ENCODE data around the gene STIM2. TPM values are rescaled to one million over a fixed set of nuclear protein-coding genes. Genes with fewer than 3 reads are reported as not detected.

The STIM2 gene
- 20.8 and 31.2 TPM in 2 replicates for total RNA-seq (2011; cell fraction: chromatin; rRNA removed; ENCODE audit: low replicate concordance)
- 19.7 and 25.0 TPM in 2 replicates for total RNA-seq (2011; cell fraction: nucleolus; rRNA removed)
- total RNA-seq (2011; cell fraction: nucleoplasm; rRNA removed): 29.2 and 44.9 TPM in 2 replicates
- 12.8 and 13.3 TPM in 2 replicates for total RNA-seq (2014; rRNA removed)
- total RNA-seq (2014; rRNA removed; fragmentation: Illumina TruSeq; extraction: Trizol): 13.8 and 15.4 TPM in 2 replicates
- 17.6 and 21.8 TPM in 2 replicates for total RNA-seq (2015; rRNA removed; fragmentation: Illumina TruSeq; extraction: Trizol)
- total RNA-seq (2021): 25.7 and 26.8 TPM in 2 replicates
- polyA plus RNA-seq (2011; rRNA removed): 20.4 and 25.6 TPM in 2 replicates
- polyA plus RNA-seq (2011; cell fraction: cytosol; rRNA removed): 15.5 and 16.3 TPM in 2 replicates
- polyA plus RNA-seq (2011; cell fraction: nucleus; rRNA removed): 77.9 and 90.8 TPM in 2 replicates
- polyA plus RNA-seq (2012): 18.2 and 24.6 TPM in 2 replicates
- polyA plus RNA-seq (2014; fragmentation: Illumina TruSeq; extraction: Trizol): 11.3 and 14.8 TPM in 2 replicates
- 10 to 100 TPM in 1 of 2 experiments, 1 to 10 TPM in 1; 7.2 to 12.6 TPM for polyA plus RNA-seq (2014; fragmentation: Nextera tagmentation; extraction: Ambion mirVana)
- 16.7 TPM in 2 replicates for polyA plus RNA-seq (2014; rRNA removed)
- 15.1 and 23.5 TPM in 2 replicates for polyA minus RNA-seq (2011; rRNA and poly(A)+ RNA removed)
- 5.2 and 6.7 TPM in 2 replicates for polyA minus RNA-seq (2011; cell fraction: cytosol; rRNA and poly(A)+ RNA removed)
- 22.5 and 32.1 TPM in 2 replicates for polyA minus RNA-seq (2011; cell fraction: nucleus; rRNA and poly(A)+ RNA removed)
- Bru-seq, nascent RNA: percentile 66 among the genes with signal in this experiment
- percentile 63 among the genes with signal in this experiment for BruChase-seq, experiment 1, labeled RNA remaining after a 2-hour chase
- BruChase-seq, experiment 2, labeled RNA remaining after a 6-hour chase: percentile 63 among the genes with signal in this experiment
- long read RNA-seq, experiment 1, full-length matches to known transcripts: 10 of 32 reads
- long read RNA-seq, experiment 1, partial matches to known transcripts: 7 of 32 reads
- long read RNA-seq, experiment 1, other reads (novel, unspliced or antisense): 15 of 32 reads
- long read RNA-seq, experiment 2, full-length matches to known transcripts: 2 of 7 reads
- long read RNA-seq, experiment 2, partial matches to known transcripts: 0 of 7 reads
- long read RNA-seq, experiment 2, other reads (novel, unspliced or antisense): 5 of 7 reads
- long read RNA-seq, experiment 3, partial matches to known transcripts: 1 of 1 reads
- long read RNA-seq, experiment 3, other reads (novel, unspliced or antisense): 0 of 1 reads

GRCh38 chr4:26860157-26860921 is at the start of gene STIM2:
TSS of gene STIM2 (plus strand) at chr4:26860841.
- in situ Hi-C loops (cut with MboI) (no loop called here), intact Hi-C loops (cut with micrococcal nuclease) (loop anchor here (2.0 to 10.0 kb wide), 6 partner anchors 72 to 406 kb away; partner anchors contain the start of gene TBC1D19)
- FAIRE-seq (peak; percentile 92), ATAC-seq (peak; percentile 84), DNase-seq (ENCODE audit: extremely low read depth in 1 of 4, low spot score in 3 of 4) (peak; percentile 92 to 98 (median 94))
- peak within 1 kb of the TSS; percentile 90 for H2AFZ ChIP-seq (ENCODE audit: low read depth, low read length)
- H3K79me2 ChIP-seq (ENCODE audit: control insufficient read depth, insufficient read depth, low read length): peaks cover 41% of the 10 kb centered on the region
- peaks cover 3% of the 10 kb centered on the region; the same call in 1 of the 2 replicates for H4K20me1 ChIP-seq (replicated peaks; ENCODE audit: control insufficient read depth, insufficient read depth, low read length)
- H3K27ac ChIP-seq (ENCODE audit: extremely low read depth, low read depth, low read length): peak within 1 kb of the TSS; percentile 65
- peak within 1 kb of the TSS; percentile 73 for H3K4me3 ChIP-seq
- BruUV-seq (replicated peaks): TSS peak; percentile 83
- peak within 1 kb of the TSS; percentile 83 to 93 for H3K9ac ChIP-seq (ENCODE audit: insufficient read depth in 1 of 2, low read depth in 2 of 2, low read length in 2 of 2)
- H3K4me1 ChIP-seq (replicated peaks in 1 of 2; ENCODE audit: control insufficient read depth in 2 of 2, insufficient read depth in 2 of 2, low read length in 2 of 2): peaks cover 12 to 16% of the 10 kb centered on the region in 2 experiments; a peak in 3 of 5 replicates
- ChIA-PET CTCF (ENCODE audit: low intra/inter-chr PET ratio) (no interaction called here), POLR2A (interaction anchor here (0.7 to 2.3 kb wide), 5 partner anchors 14 to 741 kb away, joined by 3 to 5 read pairs (median 3); no protein-coding TSS in a partner anchor)
- no peaks in the 10 kb centered on the region for H3K9me3 ChIP-seq (replicated peaks; ENCODE audit: control insufficient read depth, insufficient read depth, low read depth, low read length)
- H3K27me3 ChIP-seq (ENCODE audit: control insufficient read depth in 2 of 2, insufficient read depth in 2 of 2, low read length in 2 of 2): no peaks in the 10 kb centered on the region
- 1% methylated on average over 35 of the region's 74 CpGs for WGBS (ENCODE audit: insufficient coverage, low coverage, missing lambda C conversion rate)
- H3K36me3 ChIP-seq (ENCODE audit: control insufficient read depth, insufficient read depth, low read length): no peaks in the 10 kb centered on the region
- H3K4me2 ChIP-seq (ENCODE audit: insufficient read depth, low read length): peak within 1 kb of the TSS; percentile 93
- H3K9me1 ChIP-seq (ENCODE audit: control insufficient read depth, insufficient read depth, low read length): no peaks in the 10 kb centered on the region
- no peak for TF ChIP-seq ZNF121 (CRISPR knock-in tag; conservative IDR thresholded peaks at IDR 0.05)
- no peak for TF ChIP-seq ZNF408 (CRISPR knock-in tag; IDR thresholded peaks at IDR 0.05; ENCODE audit: low read depth)
- peak; percentile 50 for TF ChIP-seq SOX6 (IDR thresholded peaks at IDR 0.05)
- TF ChIP-seq AFF4 (CRISPR knock-in tag; IDR thresholded peaks at IDR 0.05): no peak
- no peak for TF ChIP-seq CBX8 (IDR thresholded peaks at IDR 0.05; ENCODE audit: borderline replicate concordance, extremely low read depth, low read depth, low read length, poor library complexity, severe bottlenecking)
- TF ChIP-seq MAFG (tag; conservative IDR thresholded peaks at IDR 0.05): no peak

All from K562 (cell line).